NCI-H187 treated with DMSO at 0.1 percent for 48 hours (cell line): ENCODE data around the gene NOS2.

Experiments
- DNase-seq: peaks from one replicate; lab custom pipeline; 2025; lab: John Stamatoyannopoulos, UW

NOS2 gene

DNA sequence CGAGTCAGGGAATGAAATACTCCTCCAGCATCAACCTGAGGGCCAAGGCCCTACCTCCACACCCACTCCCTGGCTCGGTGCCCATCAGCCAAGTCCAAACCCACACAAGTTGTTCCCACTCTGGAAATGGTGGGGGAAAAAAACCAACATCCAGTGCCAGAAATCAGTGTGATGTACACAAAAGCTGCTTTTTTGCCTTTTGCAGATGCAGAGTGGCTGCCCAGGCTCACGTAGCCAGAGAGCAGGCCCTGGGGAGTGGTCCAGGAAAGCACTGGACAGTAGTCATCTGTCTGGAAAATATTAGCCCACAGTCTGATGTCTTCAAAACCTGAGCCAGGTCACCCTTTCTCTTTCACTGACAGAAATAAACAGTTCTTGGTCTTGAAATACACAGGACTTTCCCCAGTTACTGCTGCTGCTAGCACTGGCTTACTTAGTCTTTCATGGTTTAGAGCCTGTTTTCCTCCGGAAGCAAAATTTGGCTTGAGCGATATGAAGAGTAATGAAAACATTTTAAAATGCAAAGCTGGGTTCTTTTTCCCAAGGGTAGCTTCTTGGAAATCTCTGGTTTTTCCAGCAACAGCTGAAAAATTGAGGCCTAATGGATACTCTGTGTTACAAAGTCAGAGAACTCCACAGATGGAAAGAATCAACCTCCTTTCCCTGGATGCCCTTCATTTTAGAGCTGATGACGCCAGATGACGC is 18.2 kb upstream of the NOS2 start:
- DNase-seq = no peak

DNA sequence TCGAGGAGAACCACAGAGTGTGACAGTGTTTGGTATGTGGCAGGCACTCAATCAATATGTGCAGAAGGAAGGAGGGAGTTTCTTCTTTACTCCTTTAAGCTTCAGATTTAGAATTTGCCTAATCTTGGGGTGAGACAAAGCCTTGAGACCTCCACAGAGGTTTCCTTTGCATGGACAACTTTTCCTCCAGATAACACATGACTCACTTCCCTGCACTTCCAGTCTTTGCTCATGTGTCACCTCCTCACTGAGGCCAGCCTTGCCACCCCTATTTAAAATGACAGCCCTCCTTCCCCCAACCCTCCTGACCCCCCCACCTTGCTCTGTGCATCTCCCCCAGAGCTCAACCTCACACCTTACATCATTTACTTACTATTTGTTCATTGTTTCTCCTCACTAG is 17.4 kb upstream of the NOS2 start:
- DNase-seq = no peak

DNA sequence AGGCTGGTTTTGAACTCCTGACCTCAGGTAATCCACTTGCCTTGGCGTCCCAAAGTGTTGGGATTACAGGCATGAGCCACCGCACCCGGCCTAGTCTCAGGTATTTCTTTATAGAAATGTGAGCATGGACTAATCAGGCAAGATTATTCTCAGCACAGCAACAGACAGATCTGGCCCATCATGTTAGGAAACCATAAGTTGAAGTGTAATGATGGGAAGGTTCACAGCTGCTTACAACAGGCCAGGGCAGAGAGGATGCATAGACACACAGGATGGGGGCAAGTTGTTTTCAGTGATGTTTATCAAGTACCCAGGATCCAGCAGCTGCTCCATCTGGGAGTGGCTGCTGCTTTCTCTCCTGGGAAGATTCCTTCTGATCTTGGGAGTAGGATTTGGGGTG is 16.6 kb upstream of the NOS2 start:
- DNase-seq = no peak

DNA sequence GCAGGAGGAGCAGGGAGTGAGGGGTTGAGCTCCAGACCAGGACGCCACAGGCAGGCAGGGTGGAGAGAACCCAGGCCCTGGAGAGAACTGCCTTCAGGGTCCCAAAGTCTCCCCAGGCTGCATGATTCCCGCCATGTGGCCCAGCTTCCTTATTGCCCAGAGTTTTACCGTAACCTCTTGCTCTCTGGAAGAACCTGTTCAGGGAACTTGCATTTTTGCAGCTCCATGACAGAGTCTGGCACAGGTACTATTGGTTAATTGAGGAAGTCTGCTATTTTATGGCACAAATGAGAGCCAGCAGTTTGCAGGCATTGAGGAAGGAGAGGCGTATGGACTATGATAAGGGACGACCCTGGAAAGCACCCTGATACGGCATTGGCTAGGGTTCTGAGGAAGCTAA is 11.6 kb upstream of the NOS2 start:
- no peak for DNase-seq

DNA sequence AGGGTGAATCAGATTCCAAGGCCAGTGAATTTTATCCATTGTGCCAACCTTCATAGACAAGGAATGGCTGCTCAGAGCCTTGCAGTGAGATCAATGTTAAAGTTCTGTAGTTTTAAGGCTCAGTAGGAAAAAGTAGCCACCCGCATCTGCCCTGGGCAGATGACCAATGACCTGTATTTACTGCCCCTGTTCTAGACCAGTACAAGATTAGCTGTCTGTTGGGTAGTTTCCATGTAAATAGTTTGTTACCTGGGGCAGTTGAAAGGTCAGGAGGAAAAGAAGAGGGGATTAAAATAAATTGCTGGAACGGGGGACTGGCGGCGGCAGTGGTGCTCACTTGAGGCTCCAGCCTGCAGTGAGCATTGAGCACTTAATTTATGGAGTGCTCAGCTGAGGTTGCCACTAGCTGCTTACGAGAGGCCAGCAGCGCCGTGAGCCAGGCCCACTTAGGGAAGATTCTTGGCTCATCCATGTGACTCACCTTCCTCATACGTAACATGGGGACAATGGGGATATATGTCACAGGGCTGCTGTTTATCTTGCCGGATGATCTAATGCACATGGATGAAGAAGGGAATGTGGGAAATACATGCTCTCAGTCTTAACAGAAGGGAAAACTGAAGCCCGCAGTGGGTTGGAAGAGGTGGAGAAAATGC is 10.7 kb upstream of the NOS2 start:
- peak; percentile 10 for DNase-seq

DNA sequence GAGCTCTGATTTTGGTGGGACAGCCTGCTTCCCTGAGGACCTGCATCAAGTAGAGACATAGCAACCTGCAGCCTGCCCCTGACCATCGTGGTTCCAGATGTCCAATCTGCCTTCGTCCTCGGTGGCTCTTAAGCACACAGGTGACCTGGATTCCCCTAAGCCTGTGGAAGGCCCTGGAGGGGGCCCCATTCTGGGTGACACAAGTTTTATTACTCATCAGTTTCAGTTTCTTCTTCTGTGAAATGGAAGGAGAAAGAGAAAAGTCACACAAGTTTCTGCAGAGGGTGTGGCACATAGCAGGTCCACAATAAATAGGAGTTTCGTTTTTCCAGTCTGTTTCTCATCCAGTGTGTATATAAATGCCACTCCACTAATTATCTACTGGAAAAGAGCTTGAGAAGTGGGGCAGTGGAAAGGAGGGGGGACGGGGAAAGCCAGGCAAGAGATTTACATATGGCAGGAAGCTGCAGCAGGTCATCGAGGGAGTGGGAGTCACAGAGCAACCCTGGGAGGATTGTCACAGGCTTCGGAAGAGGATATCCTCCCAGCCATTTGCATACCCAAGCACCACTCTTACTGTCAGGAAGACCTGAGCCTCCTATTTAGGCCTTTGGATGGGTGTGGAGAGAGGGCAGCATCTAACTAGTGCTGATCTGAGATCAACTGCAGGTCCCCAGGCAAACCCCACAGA is 10.0 kb upstream of the NOS2 start:
- DNase-seq = peak; percentile 18

DNA sequence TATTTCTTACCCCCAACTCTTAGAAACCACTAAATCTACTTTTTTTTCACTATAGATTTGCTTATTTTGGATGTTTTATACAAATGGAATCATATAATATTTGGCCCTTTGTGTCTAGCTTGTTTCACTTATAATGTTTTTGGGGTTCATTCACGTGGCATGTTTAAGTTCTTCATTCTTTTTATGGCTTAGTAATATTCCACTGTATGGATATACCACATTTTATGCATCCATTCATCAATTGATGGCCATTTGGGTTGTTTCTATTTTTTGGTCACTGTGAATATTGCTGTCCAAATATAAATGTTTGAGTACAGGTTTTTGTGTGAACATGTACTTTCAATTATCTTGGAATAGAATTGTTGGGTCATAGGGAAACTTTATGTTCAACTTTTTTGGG is 9.2 kb upstream of the NOS2 start:
- DNase-seq = no peak

DNA sequence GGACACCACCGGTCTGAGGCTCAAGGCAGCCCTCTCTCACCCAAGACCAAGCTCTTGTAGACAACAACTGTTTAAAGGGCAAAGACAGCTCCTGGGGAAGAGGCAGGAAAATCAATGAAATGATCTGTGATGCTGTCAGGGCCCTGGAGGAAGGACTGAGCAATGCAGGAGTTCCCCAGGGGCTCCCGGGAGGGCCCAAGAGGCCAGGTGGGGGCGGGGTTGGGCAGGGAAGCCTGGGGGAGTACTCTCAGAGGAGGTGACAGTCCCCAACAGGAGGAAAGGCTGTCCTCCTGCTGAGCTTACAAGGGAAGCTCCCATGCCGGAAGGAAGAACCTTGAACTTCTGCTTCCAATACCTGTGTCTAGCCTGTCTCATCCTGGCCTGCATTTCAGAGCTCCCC is 8.3 kb upstream of the NOS2 start:
- no peak for DNase-seq

DNA sequence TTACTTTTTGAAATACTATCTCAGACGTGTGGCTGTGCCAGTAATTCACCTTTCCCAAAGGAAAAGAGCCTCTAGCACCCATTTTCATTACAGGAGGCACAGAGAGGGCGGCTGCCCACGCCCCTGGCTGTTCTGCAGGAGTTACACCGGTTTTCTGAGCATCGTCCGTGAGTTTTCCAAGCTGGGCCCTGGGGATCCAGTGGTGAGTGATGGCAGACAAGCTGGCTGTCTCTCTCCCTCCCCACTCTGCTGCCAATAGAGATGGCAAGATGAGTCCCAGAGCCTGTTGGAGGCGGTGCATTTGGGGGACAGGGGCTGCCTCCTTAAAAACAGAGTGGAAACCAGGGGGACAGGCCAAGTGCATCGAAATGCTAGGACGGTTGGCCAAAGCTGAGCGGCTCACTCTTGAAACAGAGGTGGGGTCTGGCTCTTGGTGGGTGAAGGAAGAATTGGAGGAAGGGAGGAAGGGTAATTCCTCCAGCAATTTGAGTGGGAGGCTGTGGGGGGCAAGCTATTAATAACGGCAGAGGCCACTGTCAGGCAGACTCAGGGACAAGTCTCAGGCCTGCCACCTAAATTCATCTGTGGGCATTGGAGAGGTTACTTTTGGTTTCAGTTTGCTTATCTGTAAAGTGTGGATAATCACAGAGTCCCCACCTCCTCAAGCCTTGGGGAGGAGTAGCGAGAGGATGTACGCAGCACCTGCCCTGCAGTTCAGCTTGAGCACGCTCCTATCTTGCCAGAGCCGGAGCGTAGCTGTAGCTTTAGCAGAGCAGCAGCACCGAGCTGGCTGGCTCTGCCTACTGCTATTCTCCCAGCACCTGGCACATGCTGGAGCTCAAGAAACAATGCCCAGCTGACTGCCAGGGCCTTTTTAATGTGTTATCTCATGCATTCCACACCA is 7.5 kb upstream of the NOS2 start:
- peak; percentile 6 for DNase-seq

DNA sequence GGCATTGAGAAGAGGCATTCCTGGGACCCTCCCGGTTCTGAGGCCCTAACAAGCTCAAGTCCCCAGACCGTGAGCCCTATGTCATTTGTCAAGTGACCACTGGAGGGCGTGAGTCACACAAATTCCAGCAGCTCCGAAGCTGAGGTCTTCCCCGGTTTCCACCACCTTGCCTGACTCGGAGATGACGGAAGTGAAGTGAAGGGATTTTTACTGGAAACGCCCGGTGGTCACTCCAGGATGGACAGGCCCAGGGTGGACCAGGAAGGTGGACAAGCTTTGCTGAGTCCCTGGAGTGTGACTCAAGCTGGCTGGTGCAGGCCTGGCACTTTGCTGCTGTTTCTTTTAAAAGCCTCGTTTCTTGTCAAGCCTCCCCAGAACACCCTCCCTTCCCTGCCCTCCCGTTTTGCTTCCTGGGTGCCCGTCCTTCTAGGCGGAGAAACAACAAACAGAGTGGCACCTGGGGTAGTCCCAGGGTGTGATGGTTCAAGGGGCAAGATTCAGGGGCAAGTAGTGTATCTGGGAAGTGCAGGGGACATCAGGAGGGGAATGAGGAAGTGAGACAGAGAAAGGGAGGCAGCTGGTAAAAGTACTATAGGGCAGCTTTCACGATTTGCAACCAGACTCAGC is 5.3 kb upstream of the NOS2 start:
- peak; percentile 20 for DNase-seq

DNA sequence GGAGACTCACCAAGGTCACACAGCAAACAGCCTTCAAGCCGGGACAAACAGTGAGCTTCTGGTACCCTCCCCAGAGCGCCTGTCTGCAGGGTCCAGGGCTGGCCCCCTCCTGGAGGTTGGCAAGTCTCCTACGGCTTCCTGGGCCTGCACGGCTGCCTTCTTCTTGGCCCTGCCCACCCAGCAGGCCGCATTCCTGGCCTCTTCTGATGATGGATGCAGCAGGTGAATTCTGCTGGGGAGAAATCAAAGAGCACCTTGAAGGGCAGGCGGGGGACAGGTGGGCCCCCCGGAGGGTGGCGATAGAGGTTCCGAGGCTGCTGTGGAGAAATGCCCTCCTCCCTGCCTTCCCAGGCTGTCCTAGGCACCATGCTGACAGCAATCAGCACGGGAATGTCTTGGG is 3.8 kb upstream of the NOS2 start:
- no peak for DNase-seq

DNA sequence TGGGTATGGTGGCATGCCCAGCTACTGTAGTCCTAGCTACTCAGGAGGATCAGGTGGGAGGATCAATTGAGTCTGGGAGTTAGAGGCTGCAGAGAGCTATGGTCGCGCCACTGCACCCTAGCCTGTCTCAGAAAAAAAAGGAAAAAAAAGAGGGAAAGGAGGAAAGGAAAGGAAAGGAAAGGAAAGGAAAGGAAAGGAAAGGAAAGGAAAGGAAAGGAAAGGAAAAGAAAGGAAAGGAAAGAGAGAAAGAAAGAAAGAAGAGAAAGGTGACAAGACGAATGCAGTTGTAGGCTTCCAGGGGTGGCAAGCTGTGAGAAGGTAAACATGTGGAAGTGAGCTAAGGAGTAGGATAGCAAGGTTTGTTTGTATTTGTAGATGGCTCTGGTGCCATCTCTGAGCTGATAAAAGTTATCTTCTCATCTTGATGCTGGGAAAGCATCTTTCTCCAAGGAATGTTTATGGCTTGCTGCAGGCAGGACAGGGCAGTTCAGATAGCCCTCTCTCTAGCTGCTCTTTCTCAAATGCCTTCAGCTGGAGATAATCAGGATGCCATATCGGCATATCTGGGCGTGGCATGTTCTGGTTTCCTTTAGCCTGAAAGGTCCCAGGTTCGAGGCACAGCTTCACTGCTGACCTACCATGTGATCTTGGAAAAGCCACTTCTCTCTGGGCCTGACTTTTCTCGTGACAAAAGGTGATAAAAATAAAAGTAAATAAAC is 2.8 kb upstream of the NOS2 start:
- DNase-seq = no peak

DNA sequence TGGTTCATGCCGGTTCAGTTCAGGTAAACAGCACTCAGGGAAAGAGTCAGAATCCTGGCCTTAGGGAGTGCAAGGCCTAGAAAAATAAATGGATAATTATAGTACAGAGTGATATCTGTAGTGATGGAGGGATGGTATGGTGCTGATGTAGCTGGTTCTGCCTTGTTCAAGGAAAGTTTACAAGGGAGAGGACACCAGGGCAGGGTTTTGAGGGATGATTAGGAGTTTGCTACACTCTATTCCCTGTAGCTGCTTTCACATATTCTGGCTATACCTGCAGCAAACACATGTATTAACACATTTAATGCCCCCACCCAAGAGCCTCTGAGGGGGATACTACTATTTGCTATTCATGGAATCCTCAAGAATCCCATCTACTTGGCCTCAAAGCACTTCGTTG is 1.7 kb upstream of the NOS2 start:
- no peak for DNase-seq

DNA sequence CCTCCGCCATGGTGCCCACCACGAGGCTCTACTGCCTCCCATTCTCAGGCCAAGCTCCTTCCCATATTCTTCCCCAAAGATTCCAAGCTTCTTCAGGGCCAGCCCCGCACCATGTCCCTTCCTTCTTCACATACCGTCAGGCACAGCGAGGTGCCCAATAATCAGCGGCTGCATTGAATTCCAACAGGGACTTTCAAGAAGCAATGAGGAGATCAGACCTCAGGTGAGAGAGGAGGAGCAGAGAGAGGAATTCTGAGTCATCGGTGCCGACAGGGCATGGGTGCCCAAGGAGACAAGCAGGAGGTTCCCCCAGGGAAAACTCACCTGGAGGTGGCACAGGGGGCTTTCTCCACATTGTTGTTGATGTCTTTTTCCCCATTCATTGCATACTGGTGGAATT is 2.0 kb downstream of the NOS2 start:
- DNase-seq = no peak

DNA sequence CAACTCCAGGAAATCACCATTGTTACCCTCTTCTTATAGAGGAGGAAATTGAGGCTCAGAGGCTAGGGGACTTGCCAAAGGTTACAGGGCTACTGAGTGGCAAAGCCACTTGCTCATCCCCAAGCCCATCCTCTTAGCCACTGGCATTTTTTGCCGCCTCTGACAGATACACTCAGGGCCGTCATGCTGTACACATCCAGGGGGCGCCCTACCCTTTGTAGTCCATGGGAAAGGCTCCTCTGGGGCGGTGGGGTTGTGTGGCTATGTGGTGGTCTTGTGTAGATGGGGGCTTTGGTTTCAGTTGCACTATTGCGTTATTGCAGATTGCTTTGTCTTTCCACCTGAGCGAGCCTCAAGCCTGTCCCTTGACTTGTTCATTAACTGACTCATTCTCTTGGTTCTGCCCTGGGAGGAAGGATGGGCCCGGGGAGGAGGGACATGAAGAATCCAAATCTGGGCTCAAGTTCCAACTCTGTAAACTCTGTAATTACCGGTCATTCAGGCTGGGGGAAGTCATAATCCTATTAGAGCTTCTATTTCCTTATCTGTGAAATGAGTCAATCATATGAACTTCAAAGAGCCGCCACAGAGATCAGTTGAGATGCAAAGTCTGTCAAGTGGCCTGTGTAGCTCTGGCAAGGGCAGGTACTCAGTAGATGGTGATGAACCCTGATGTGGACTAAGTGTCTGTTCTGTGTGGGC is 2.8 kb downstream of the NOS2 start:
- no peak for DNase-seq

DNA sequence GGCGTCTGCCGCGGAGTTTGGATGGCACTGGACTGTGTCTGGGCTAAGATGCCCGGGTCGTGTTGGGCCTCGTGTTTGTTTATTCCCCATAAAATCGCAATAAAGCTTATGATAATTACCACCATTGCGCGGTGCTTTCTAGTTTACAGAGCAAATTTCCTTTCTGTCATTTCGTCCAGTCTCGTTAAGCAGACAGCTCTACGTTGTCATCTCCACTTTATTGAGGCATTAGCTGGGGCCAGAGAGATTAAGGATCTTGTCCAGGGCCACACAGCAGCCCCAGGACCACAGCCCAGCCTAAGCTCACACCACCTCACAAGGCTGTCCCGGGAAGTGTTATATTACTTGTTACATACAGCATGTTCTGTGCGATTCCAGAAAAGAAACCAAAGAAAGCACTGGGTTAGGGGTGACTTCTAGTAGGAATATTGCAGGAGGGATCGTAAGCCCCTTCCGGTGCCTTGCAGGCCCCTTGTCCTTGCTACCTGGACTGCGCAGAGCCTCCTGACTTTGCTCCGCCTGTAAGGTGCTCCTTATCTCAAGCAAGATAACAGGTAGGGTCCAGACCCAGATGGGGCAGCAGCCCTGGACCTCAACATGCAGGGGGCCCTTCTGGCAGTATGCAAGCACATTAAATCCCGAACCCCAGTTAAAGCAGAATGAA is 6.3 kb downstream of the NOS2 start:
- DNase-seq = no peak

DNA sequence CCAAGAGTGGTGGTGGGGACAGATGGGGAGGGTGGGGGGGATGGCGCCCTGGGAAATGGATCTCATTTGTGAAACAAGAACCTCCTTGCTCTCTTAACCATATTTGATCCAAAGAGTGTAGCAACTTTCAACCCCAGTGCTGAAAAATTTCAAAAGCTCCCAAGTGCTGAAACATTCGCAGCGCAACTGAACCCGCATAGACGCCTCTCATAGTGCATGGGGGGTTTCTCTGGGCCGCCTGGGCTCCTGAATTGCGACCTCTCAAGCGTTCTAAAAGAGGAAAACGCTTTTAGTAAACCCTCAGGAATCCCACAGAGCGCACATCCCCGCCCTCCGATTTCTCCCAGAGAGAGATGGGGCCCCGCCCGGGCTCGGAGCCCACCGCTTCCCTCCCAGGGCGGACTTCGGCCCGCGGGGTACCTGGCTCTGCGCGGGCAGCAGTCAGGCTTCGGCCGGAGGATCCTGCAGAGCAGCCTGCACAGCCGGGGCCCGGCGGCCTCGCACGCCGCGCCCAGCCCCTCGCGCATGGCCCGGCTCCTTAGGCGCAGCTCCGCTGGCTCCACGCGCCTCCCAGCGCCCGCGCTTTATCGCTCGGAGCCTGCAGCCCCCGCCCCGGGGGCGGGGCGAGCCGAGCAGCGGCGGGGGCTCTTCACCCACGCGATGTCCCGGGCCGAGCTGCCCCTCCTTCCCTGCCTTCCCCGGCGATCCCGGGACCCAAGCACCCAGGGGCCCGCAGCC is 7.0 kb downstream of the NOS2 start:
- DNase-seq = no peak

DNA sequence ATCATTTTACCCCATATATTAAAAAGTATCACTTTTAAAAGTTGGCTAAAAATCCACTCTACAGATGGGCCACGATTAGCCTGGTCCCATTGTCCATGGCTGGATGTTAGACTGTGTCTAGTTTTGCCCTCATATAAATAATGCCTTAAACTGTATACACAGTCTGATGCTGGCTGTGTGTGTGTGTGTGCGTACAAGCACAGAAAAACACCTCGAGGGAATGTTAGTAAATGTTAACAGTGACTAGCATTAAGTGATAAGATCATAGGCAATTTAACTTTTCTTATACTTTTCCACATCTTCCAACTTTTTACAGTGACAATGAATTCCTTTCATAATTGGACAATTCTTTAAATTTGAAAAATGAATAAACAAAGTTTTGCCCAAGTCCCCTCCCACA is 8.2 kb downstream of the NOS2 start:
- no peak for DNase-seq

DNA sequence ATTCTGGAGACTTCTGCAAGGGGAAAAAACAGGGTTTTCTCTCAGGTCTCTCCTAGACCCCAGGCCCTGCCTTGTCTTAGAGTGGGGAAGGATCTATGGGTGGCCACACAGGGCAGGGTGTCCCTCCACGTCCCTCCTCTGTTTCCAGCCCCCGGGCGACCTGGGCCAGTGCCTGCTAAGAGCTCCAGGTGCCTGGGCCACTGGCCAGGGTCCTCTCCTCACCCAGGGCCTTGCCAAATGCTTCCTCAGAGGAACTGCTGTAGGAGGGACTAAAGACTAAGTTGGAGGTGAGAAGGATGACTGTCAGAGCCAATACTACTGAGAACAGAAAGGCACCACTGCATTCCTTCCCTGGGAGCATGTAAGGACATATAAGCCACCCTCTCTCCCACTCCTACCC is 11.4 kb downstream of the NOS2 start:
- no peak for DNase-seq
